HG02623 (cell line): ENCODE data around the gene RAI14.
"Not testable (repeated sequence)": the region's sequence is repeated elsewhere in the genome, so short reads cannot be mapped to it uniquely, and the experiment has no call there.

Experiments used
- ATAC-seq: cut with Tn5 transposase; IDR thresholded peaks from one replicate; pipeline ENCODE4 v1.9.1; 2021; ENCODE audit warnings: moderate library complexity; ENCODE audit not compliant: unreplicated experiment

RAI14 gene

GRCh38 chr5:34724741-34725140 is 68.6 kb downstream of the RAI14 start:
- no peak for ATAC-seq

- ATAC-seq, result not testable (repeated sequence)
These were observed 71.1 kb downstream of the RAI14 start for GRCh38 chr5:34727166-34727749.

GRCh38 chr5:34728236-34728635 is 72.1 kb downstream of the RAI14 start:
- ATAC-seq, result no peak

GRCh38 chr5:34731435-34732232 is 75.5 kb downstream of the RAI14 start:
- no peak for ATAC-seq

GRCh38 chr5:34734326-34734725 is 78.2 kb downstream of the RAI14 start:
- no peak for ATAC-seq

GRCh38 chr5:34735491-34736426 is 79.6 kb downstream of the RAI14 start:
- ATAC-seq, result no peak

GRCh38 chr5:34736445-34737115 is 80.5 kb downstream of the RAI14 start:
- no peak for ATAC-seq

GRCh38 chr5:34737731-34738130 is 81.6 kb downstream of the RAI14 start:
- no peak for ATAC-seq

- ATAC-seq, result no peak
These were observed 82.3 kb downstream of the RAI14 start for GRCh38 chr5:34738381-34738780.

GRCh38 chr5:34740389-34740806 is 84.3 kb downstream of the RAI14 start:
- no peak for ATAC-seq

- ATAC-seq, result no peak
These were observed 85.9 kb downstream of the RAI14 start for GRCh38 chr5:34742061-34742460.

GRCh38 chr5:34743878-34744277 is 87.8 kb downstream of the RAI14 start:
- ATAC-seq, result no peak

- no peak for ATAC-seq
These were observed 92.3 kb downstream of the RAI14 start for GRCh38 chr5:34748431-34748830.

GRCh38 chr5:34749431-34749873 is 93.3 kb downstream of the RAI14 start:
- ATAC-seq, result no peak

GRCh38 chr5:34750206-34750605 is 94.1 kb downstream of the RAI14 start:
- no peak for ATAC-seq

GRCh38 chr5:34751807-34752736 is 95.9 kb downstream of the RAI14 start:
- ATAC-seq, result no peak

GRCh38 chr5:34753236-34753635 is 97.1 kb downstream of the RAI14 start:
- not testable (repeated sequence) for ATAC-seq

GRCh38 chr5:34755926-34756325 is 99.8 kb downstream of the RAI14 start:
- ATAC-seq, result no peak

GRCh38 chr5:34756781-34757624 is 100.9 kb downstream of the RAI14 start:
- no peak for ATAC-seq
